ENCODE data around the gene DLL3.
"Not testable (repeated sequence)": the region's sequence is repeated elsewhere in the genome, so short reads cannot be mapped to it uniquely, and the experiment has no call there.

Gene DLL3

GRCh38 chr19:39498798-39499642, at the start of gene DLL3:
DLL3 (plus strand) TSS chr19:39498947; CDS start chr19:39498975, 28 bp downstream.
- no peak for DNase-seq (ENCODE audit: low read depth in 3 of 3)

- no peak for DNase-seq (ENCODE audit: low read depth in 3 of 3)
Measured at GRCh38 chr19:39449116-39449797, 49.5 kb upstream of the DLL3 start.

- DNase-seq (ENCODE audit: low read depth in 3 of 3), result not testable (repeated sequence)
Measured at GRCh38 chr19:39451257-39451656, 47.5 kb upstream of the DLL3 start.

- no peak for DNase-seq (ENCODE audit: low read depth in 3 of 3)
Measured at GRCh38 chr19:39463403-39463802, 35.3 kb upstream of the DLL3 start.

GRCh38 chr19:39465956-39466747, 32.6 kb upstream of the DLL3 start:
- DNase-seq (ENCODE audit: low read depth in 3 of 3), result no peak

- no peak for DNase-seq (ENCODE audit: low read depth in 3 of 3)
Measured at GRCh38 chr19:39467941-39468340, 30.8 kb upstream of the DLL3 start.

- no peak for DNase-seq (ENCODE audit: low read depth in 3 of 3)
Measured at GRCh38 chr19:39469036-39469435, 29.7 kb upstream of the DLL3 start.

- DNase-seq (ENCODE audit: low read depth in 3 of 3), result no peak
Measured at GRCh38 chr19:39469567-39469966, 29.2 kb upstream of the DLL3 start.

GRCh38 chr19:39470724-39471339, 27.9 kb upstream of the DLL3 start:
- no peak for DNase-seq (ENCODE audit: low read depth in 3 of 3)

- no peak for DNase-seq (ENCODE audit: low read depth in 3 of 3)
Measured at GRCh38 chr19:39471756-39472536, 26.8 kb upstream of the DLL3 start.

GRCh38 chr19:39472746-39473442, 25.9 kb upstream of the DLL3 start:
- DNase-seq (ENCODE audit: low read depth in 3 of 3), result no peak

- DNase-seq (ENCODE audit: low read depth in 3 of 3), result no peak
Measured at GRCh38 chr19:39473443-39473960, 25.2 kb upstream of the DLL3 start.

- peak; percentile 57 to 62 (median 60) for DNase-seq (ENCODE audit: low read depth in 3 of 3)
Measured at GRCh38 chr19:39474139-39474620, 24.6 kb upstream of the DLL3 start.

GRCh38 chr19:39475748-39476147, 23.0 kb upstream of the DLL3 start:
- DNase-seq (ENCODE audit: low read depth in 3 of 3), result no peak

- not testable (repeated sequence) for DNase-seq (ENCODE audit: low read depth in 3 of 3)
Measured at GRCh38 chr19:39479319-39479801, 19.4 kb upstream of the DLL3 start.

- DNase-seq (ENCODE audit: low read depth in 3 of 3), result no peak
Measured at GRCh38 chr19:39479916-39480315, 18.8 kb upstream of the DLL3 start.

GRCh38 chr19:39480337-39481228, 18.2 kb upstream of the DLL3 start, which contains the start of gene TIMM50:
TIMM50 (plus strand) TSS chr19:39480838; CDS start chr19:39480854, 16 bp downstream.
- peak; percentile 95 to 98 (median 96) for DNase-seq (ENCODE audit: low read depth in 3 of 3)

- no peak for DNase-seq (ENCODE audit: low read depth in 3 of 3)
Measured at GRCh38 chr19:39481229-39481545, 17.6 kb upstream of the DLL3 start.

- DNase-seq (ENCODE audit: low read depth in 3 of 3), result no peak
Measured at GRCh38 chr19:39481676-39482075, 17.1 kb upstream of the DLL3 start.

Measured in stimulated activated CD4-positive, alpha-beta T cell treated with anti-CD3 and anti-CD28 coated beads, TNF-alpha, amount 100 ng/mL, for 4 hours (primary cell).